SU-DHL-6 (cell line): Measurements from ENCODE around the gene SPDEF.

Experiments used
- H2AFZ ChIP-seq: fragments of 200-600 bp; sonication (generic); 2 replicates; pipeline ENCODE4 v1.6.1; 2014; ENCODE audit warnings: low read depth, mild to moderate bottlenecking, moderate library complexity, mixed read lengths, antibody characterized with exemption, low read length; ENCODE audit not compliant: severe bottlenecking
- H3F3A ChIP-seq: fragments of 200-600 bp; shearing (Covaris generic); 2 replicates; pipeline ENCODE4 v1.6.0; 2016; ENCODE audit warnings: antibody characterized with exemption, mild to moderate bottlenecking; ENCODE audit not compliant: insufficient read depth
- H3K27ac ChIP-seq: fragments of 200-600 bp; sonication (generic); 2 replicates; pipeline ENCODE4 v1.5.1; 2016; ENCODE audit warnings: low read depth, mild to moderate bottlenecking, low read length, moderate library complexity, mixed read lengths
- H3K27me3 ChIP-seq: fragments of 200-600 bp; sonication (generic), shearing (Covaris generic); 2 replicates; pipeline ENCODE4 v1.6.0; 2014; ENCODE audit warnings: mild to moderate bottlenecking, low read length
- H3K36me3 ChIP-seq: fragments of 200-600 bp; sonication (generic); 2 replicates; pipeline ENCODE4 v1.6.1; 2014; ENCODE audit warnings: mild to moderate bottlenecking, low read length, mixed read lengths
- H3K4me2 ChIP-seq: fragments of 300-600, 200-600 bp; shearing (Covaris generic), sonication (generic); 2 replicates; pipeline ENCODE4 v1.6.0; 2014; ENCODE audit warnings: low read length, low read depth, mild to moderate bottlenecking; ENCODE audit not compliant: poor library complexity, severe bottlenecking
- H3K4me3 ChIP-seq: fragments of 200-600 bp; sonication (generic); 2 replicates; pipeline ENCODE4 v1.5.1; 2014; ENCODE audit warnings: antibody characterized with exemption, low read length, mild to moderate bottlenecking, mixed read lengths; ENCODE audit not compliant: insufficient read depth, poor library complexity, severe bottlenecking
- H3K79me2 ChIP-seq: fragments of 200-600 bp; sonication (generic); 2 replicates; pipeline ENCODE4 v1.6.1; 2014; ENCODE audit warnings: mild to moderate bottlenecking, low read length, moderate library complexity; ENCODE audit not compliant: insufficient read depth
- H3K9ac ChIP-seq: fragments of 200-600 bp; sonication (generic); 2 replicates; pipeline ENCODE4 v1.7.0; 2014; ENCODE audit warnings: mild to moderate bottlenecking, low read length
- H3K9me2 ChIP-seq: fragments of 200-600 bp; sonication (generic); replicated peaks from 2 replicates; pipeline ENCODE4 v1.6.1; 2014; ENCODE audit warnings: low read length; ENCODE audit not compliant: insufficient read depth
- H3K9me3 ChIP-seq: fragments of 200-600 bp; sonication (generic); 2 replicates; pipeline ENCODE4 v1.6.1; 2014; ENCODE audit warnings: low read length, mixed read lengths; ENCODE audit not compliant: insufficient read depth
- H4K20me1 ChIP-seq: fragments of 200-600 bp; sonication (generic); 2 replicates; pipeline ENCODE4 v1.6.1; 2014; ENCODE audit warnings: low read depth, mild to moderate bottlenecking, antibody characterized with exemption, low read length, moderate library complexity, mixed read lengths
- EZH2phosphoT487 ChIP-seq: fragments of 200-600 bp; sonication (generic), shearing (Covaris generic); conservative IDR thresholded peaks from 2 replicates; pipeline ENCODE4 v1.6.1; 2018; ENCODE audit warnings: mild to moderate bottlenecking, antibody characterized with exemption, low read length, moderate library complexity, mixed read lengths
- TF ChIP-seq, protein P1 (sequence below): fragments of 200-600 bp; sonication (generic); IDR thresholded peaks from one replicate; pipeline ENCODE4 v1.5.1; 2017; ENCODE audit warnings: antibody characterized with exemption, mild to moderate bottlenecking, low read length, moderate library complexity; ENCODE audit not compliant: insufficient read depth, poor library complexity, severe bottlenecking

Gene SPDEF

DNA sequence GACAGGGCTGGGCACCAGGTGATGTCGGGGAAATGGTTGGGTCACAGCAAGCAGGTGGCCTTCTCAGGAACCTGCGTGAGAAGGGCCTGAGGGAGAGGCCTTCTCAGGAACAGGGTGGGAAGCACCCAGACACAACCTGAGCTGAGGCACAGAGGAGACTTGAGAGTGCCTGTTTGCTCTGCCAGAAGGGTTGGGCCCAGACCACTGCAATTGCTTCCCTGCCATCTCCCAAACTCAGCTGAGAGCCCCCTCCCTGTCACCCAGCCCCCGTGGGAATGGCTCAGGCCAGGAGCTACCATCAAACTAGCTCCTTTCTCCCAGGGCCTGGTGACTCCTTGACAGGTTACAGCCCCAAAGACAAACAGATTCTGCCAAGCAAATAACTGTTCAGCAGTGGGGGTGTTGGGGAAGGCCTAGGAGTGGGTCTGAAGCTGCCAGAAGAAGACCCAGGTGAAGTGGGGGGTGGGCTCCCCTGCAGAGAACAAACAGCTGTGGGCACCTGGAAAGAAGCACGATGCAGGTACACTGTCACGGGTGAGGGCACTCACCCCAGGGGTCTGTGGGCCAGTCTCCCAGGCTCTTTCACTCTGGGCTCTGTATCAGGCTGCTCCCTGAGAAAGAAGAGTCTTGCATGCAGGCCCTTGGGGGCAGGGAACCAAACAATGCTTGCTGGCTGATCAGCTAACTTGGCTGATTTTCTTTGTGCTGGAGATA lies 30.4 kb upstream of the SPDEF start:
- Histone ChIP-seq H2AFZ (no peak overlapping the region), H3K27me3 (no peaks in the 10 kb centered on the region), H3K4me2 (no peak overlapping the region), H3K9me3 (no peaks in the 10 kb centered on the region), H3K79me2 (0 out of 2 replicates have a peak, but pooled peaks cover 12% of the 10 kb centered on the region), H4K20me1 (no peaks in the 10 kb centered on the region), H3K9ac (no peak overlapping the region), H3K4me3 (no peak overlapping the region), H3K27ac (no peak overlapping the region), H3K36me3 (no peaks in the 10 kb centered on the region), H3K9me2 (no peaks in the 10 kb centered on the region), H3F3A (no peaks in the 10 kb centered on the region)
- TF ChIP-seq, protein P1, sequence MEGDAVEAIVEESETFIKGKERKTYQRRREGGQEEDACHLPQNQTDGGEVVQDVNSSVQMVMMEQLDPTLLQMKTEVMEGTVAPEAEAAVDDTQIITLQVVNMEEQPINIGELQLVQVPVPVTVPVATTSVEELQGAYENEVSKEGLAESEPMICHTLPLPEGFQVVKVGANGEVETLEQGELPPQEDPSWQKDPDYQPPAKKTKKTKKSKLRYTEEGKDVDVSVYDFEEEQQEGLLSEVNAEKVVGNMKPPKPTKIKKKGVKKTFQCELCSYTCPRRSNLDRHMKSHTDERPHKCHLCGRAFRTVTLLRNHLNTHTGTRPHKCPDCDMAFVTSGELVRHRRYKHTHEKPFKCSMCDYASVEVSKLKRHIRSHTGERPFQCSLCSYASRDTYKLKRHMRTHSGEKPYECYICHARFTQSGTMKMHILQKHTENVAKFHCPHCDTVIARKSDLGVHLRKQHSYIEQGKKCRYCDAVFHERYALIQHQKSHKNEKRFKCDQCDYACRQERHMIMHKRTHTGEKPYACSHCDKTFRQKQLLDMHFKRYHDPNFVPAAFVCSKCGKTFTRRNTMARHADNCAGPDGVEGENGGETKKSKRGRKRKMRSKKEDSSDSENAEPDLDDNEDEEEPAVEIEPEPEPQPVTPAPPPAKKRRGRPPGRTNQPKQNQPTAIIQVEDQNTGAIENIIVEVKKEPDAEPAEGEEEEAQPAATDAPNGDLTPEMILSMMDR: no peak
- no peak for TF ChIP-seq EZH2phosphoT487

DNA sequence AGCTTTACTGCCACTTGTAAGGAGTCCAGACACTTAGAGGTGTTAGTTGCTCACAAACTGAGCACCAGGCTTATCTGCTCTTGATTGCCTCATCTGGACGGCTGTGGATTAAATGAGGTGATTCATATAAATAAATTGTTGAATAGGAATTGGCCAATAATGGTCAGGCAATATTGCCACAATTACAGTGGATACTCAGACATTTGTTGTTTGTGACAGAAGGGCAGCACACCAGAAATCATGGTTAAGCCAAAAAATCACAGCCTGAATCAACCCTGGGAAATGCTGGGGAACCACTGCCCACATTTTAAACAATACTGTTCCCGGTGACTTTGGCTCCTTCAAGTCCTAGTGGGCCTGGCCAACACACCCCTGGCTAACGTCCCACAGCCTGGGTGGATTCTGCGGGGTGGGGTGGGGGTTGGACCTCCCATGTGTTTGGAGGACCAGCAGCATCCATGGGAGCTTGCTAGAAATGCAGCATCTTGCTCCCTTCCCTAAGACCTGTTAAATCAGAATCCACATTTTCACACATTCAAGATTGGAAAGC lies 29.5 kb upstream of the SPDEF start:
- Histone ChIP-seq H3K4me3 (no peak overlapping the region), H3K27ac (no peak overlapping the region), H3K36me3 (no peaks in the 10 kb centered on the region), H3F3A (no peaks in the 10 kb centered on the region), H3K9ac (no peak overlapping the region), H3K9me2 (no peaks in the 10 kb centered on the region), H2AFZ (no peak overlapping the region), H3K27me3 (no peaks in the 10 kb centered on the region), H3K9me3 (no peaks in the 10 kb centered on the region), H3K79me2 (0 out of 2 replicates have a peak, but pooled peaks cover 3% of the 10 kb centered on the region), H3K4me2 (no peak overlapping the region), H4K20me1 (no peaks in the 10 kb centered on the region)
- TF ChIP-seq EZH2phosphoT487: no peak
- TF ChIP-seq, protein P1: no peak

DNA sequence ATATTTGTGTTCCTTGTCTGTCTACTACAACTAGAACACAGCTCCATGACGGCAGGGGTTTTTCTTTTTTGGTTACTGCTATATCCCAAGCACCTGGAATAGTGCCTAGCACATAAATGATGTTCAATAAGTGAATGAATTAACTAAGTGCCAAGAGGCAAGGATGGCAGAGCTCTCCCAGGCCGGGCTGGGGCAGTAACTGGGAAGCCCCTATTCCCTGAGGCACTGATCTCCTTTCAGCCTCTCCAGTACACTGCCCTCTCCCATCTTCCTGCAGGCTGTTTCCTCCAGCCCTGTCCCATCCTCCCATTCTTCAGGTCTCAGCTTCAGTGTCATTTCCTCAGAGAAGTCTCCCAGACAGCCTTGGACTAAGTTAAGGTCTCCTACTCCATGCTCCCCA lies 29.0 kb upstream of the SPDEF start:
- no peaks in the 10 kb centered on the region for H3K27me3 ChIP-seq
- H3F3A ChIP-seq: no peaks in the 10 kb centered on the region
- H4K20me1 ChIP-seq: no peaks in the 10 kb centered on the region
- H3K4me2 ChIP-seq: no peak overlapping the region
- no peaks in the 10 kb centered on the region for H3K9me3 ChIP-seq
- no peaks in the 10 kb centered on the region for H3K79me2 ChIP-seq
- TF ChIP-seq, protein P1: no peak
- TF ChIP-seq EZH2phosphoT487: no peak
- H3K36me3 ChIP-seq: no peaks in the 10 kb centered on the region
- no peak overlapping the region for H3K27ac ChIP-seq
- no peak overlapping the region for H3K9ac ChIP-seq
- H3K4me3 ChIP-seq: no peak overlapping the region
- H3K9me2 ChIP-seq: no peaks in the 10 kb centered on the region
- no peak overlapping the region for H2AFZ ChIP-seq
